Trophoblast cell (in vitro differentiated cells and primary cell): Measurements from ENCODE around the gene VSTM2B.
"Not testable (repeated sequence)": the region's sequence is repeated elsewhere in the genome, so short reads cannot be mapped to it uniquely, and the experiment has no call there.

ENCODE experiments used
- DNase-seq, 2 donors: peaks; one replicate each; pipeline ENCODE4 v3.0.0-alpha.2; 2016
- H2AFZ ChIP-seq: 2 replicates; pipeline ENCODE4 v1.6.1; 2013; ENCODE audit warnings: low read length, moderate library complexity, mild to moderate bottlenecking; ENCODE audit not compliant: insufficient read depth, poor library complexity
- H2AK5ac ChIP-seq: 2 replicates; pipeline ENCODE4 v1.6.1; 2013; ENCODE audit warnings: mild to moderate bottlenecking, low read length
- H2BK120ac ChIP-seq: 2 replicates; pipeline ENCODE4 v1.6.1; 2013; ENCODE audit warnings: low read length, mild to moderate bottlenecking, moderate library complexity; ENCODE audit not compliant: insufficient read depth, poor library complexity
- H2BK12ac ChIP-seq: 2 replicates; pipeline ENCODE4 v1.6.1; 2013; ENCODE audit warnings: mild to moderate bottlenecking, low read length, moderate library complexity
- H2BK5ac ChIP-seq: 2 replicates; pipeline ENCODE4 v1.6.1; 2013; ENCODE audit warnings: low read length, low read depth, moderate library complexity, mild to moderate bottlenecking; ENCODE audit not compliant: poor library complexity
- H3K14ac ChIP-seq: 2 replicates; pipeline ENCODE4 v1.6.1; 2013; ENCODE audit warnings: mild to moderate bottlenecking, low read length
- H3K18ac ChIP-seq: 2 replicates; pipeline ENCODE4 v1.6.1; 2013; ENCODE audit warnings: mild to moderate bottlenecking, low read length
- H3K23ac ChIP-seq: 2 replicates; pipeline ENCODE4 v1.6.1; 2013; ENCODE audit warnings: low read length
- H3K27ac ChIP-seq: 2 replicates; pipeline ENCODE4 v1.5.1; 2013; ENCODE audit warnings: low read depth, mild to moderate bottlenecking, inconsistent platforms, low read length, moderate library complexity
- H3K27me3 ChIP-seq: 2 replicates; pipeline ENCODE4 v1.6.1; 2013; ENCODE audit warnings: inconsistent platforms, mild to moderate bottlenecking, low read length, moderate library complexity; ENCODE audit not compliant: insufficient read depth
- H3K36me3 ChIP-seq, 2 experiments: 1 replicate in 1 of 2; 2 replicates in 1 of 2; pipeline ENCODE4 v1.6.1; 2013; ENCODE audit warnings: low read length in 2 of 2, mild to moderate bottlenecking in 2 of 2, moderate library complexity in 1 of 2; ENCODE audit not compliant: insufficient read depth in 2 of 2, control insufficient read depth in 1 of 2
- H3K4ac ChIP-seq: 2 replicates; pipeline ENCODE4 v1.6.1; 2013; ENCODE audit warnings: low read depth, mild to moderate bottlenecking, low read length, moderate library complexity
- H3K4me1 ChIP-seq, 2 experiments: 1 replicate in 1 of 2; 2 replicates in 1 of 2; pipeline ENCODE4 v1.6.1; 2013; ENCODE audit warnings: low read length in 2 of 2, mild to moderate bottlenecking in 2 of 2, moderate library complexity in 1 of 2; ENCODE audit not compliant: insufficient read depth in 2 of 2, control insufficient read depth in 1 of 2
- H3K4me2 ChIP-seq: 2 replicates; pipeline ENCODE4 v1.6.1; 2013; ENCODE audit warnings: inconsistent platforms, mild to moderate bottlenecking, low read length, moderate library complexity
- H3K4me3 ChIP-seq: 2 replicates; pipeline ENCODE4 v1.5.1; 2013; ENCODE audit warnings: mild to moderate bottlenecking, low read depth, low read length, inconsistent platforms
- H3K79me1 ChIP-seq: one replicate; pipeline ENCODE4 v1.6.1; 2013; ENCODE audit warnings: low read length
- H3K79me2 ChIP-seq: 2 replicates; pipeline ENCODE4 v1.6.1; 2013; ENCODE audit warnings: low read length, mild to moderate bottlenecking; ENCODE audit not compliant: control insufficient read depth, insufficient read depth, poor library complexity
- H3K9ac ChIP-seq: 2 replicates; pipeline ENCODE4 v1.6.1; 2013; ENCODE audit warnings: mild to moderate bottlenecking, low read length
- H3K9me3 ChIP-seq: 2 replicates; pipeline ENCODE4 v1.6.1; 2013; ENCODE audit warnings: low read depth, mild to moderate bottlenecking, control low read depth, inconsistent platforms, low read length; ENCODE audit not compliant: insufficient read depth
- H4K12ac ChIP-seq: 2 replicates; pipeline ENCODE4 v1.6.1; 2013; ENCODE audit warnings: low read depth, mild to moderate bottlenecking, low read length, moderate library complexity
- H4K8ac ChIP-seq: 2 replicates; pipeline ENCODE4 v1.6.1; 2013; ENCODE audit warnings: low read depth, mild to moderate bottlenecking, low read length, moderate library complexity
- H4K91ac ChIP-seq: one replicate; pipeline ENCODE4 v1.6.1; 2013; ENCODE audit warnings: low read depth, mild to moderate bottlenecking, low read length, moderate library complexity
- WGBS: extraction: QIAGEN DNeasy Blood & Tissue Kit; methylation state at CpG from one replicate; pipeline ENCODE4 v1.1.7; 2013; ENCODE audit warnings: missing lambda C conversion rate; ENCODE audit not compliant: insufficient read length, insufficient coverage; ENCODE audit errors: extremely low coverage; 5-methylcytosine and 5-hydroxymethylcytosine counted together

VSTM2B gene

GRCh38 chr19:29483944-29484581 lies 41.7 kb upstream of the VSTM2B start:
- Histone ChIP-seq H3K4me1 (no peaks in the 10 kb centered on the region), H2BK12ac (no peak overlapping the region), H2BK5ac (no peak overlapping the region), H3K4me2 (no peak overlapping the region), H3K27ac (no peak overlapping the region), H3K9me3 (peaks cover 12% of the 10 kb centered on the region), H3K4me3 (no peak overlapping the region), H3K27me3 (no peaks in the 10 kb centered on the region), H3K23ac (no peak overlapping the region), H3K18ac (no peak overlapping the region), H3K36me3 (no peaks in the 10 kb centered on the region), H3K79me2 (no peaks in the 10 kb centered on the region), H2AK5ac (no peak overlapping the region), H4K12ac (no peak overlapping the region), H3K4ac (no peak overlapping the region), H2BK120ac (no peak overlapping the region), H3K9ac (no peak overlapping the region), H3K79me1 (no peaks in the 10 kb centered on the region), H3K14ac (no peak overlapping the region), H4K91ac (no peak overlapping the region), H4K8ac (no peak overlapping the region), H2AFZ (no peak overlapping the region)
- DNase-seq = no peak
- no CpG with 5 or more reads among the region's 6 CpGs for WGBS

GRCh38 chr19:29484876-29485275 lies 40.9 kb upstream of the VSTM2B start:
- Histone ChIP-seq H3K4me2 (no peak overlapping the region), H3K79me2 (no peaks in the 10 kb centered on the region), H2BK5ac (no peak overlapping the region), H2BK12ac (no peak overlapping the region), H3K14ac (no peak overlapping the region), H3K9me3 (peaks cover 10% of the 10 kb centered on the region), H3K27ac (no peak overlapping the region), H2AK5ac (no peak overlapping the region), H2BK120ac (no peak overlapping the region), H3K4me1 (no peaks in the 10 kb centered on the region), H3K27me3 (no peaks in the 10 kb centered on the region), H3K9ac (no peak overlapping the region), H4K12ac (no peak overlapping the region), H4K8ac (no peak overlapping the region), H4K91ac (no peak overlapping the region), H3K4ac (no peak overlapping the region), H3K23ac (no peak overlapping the region), H3K79me1 (no peaks in the 10 kb centered on the region), H3K4me3 (no peak overlapping the region), H3K18ac (no peak overlapping the region), H2AFZ (no peak overlapping the region), H3K36me3 (no peaks in the 10 kb centered on the region)
- no CpG with 5 or more reads among the region's 6 CpGs for WGBS
- DNase-seq = no peak

GRCh38 chr19:29485293-29485692 lies 40.5 kb upstream of the VSTM2B start:
- no peak for DNase-seq
- Histone ChIP-seq H3K79me1 (no peaks in the 10 kb centered on the region), H3K27me3 (no peaks in the 10 kb centered on the region), H3K9me3 (peaks cover 6% of the 10 kb centered on the region), H3K4me3 (no peak overlapping the region), H3K4ac (no peak overlapping the region), H3K14ac (no peak overlapping the region), H3K27ac (no peak overlapping the region), H3K79me2 (no peaks in the 10 kb centered on the region), H3K23ac (no peak overlapping the region), H4K8ac (no peak overlapping the region), H2AK5ac (no peak overlapping the region), H3K4me2 (no peak overlapping the region), H3K18ac (no peak overlapping the region), H2BK12ac (no peak overlapping the region), H3K9ac (no peak overlapping the region), H2AFZ (no peak overlapping the region), H4K91ac (no peak overlapping the region), H2BK120ac (no peak overlapping the region), H2BK5ac (no peak overlapping the region), H4K12ac (no peak overlapping the region), H3K4me1 (no peaks in the 10 kb centered on the region), H3K36me3 (no peaks in the 10 kb centered on the region)
- WGBS = no CpG with 5 or more reads among the region's 7 CpGs

- not testable (repeated sequence) for H3K9ac ChIP-seq, H3K4ac ChIP-seq, H2BK12ac ChIP-seq, H2AK5ac ChIP-seq, H3K14ac ChIP-seq, H2AFZ ChIP-seq, H3K9me3 ChIP-seq, H3K79me2 ChIP-seq, H4K91ac ChIP-seq, H2BK5ac ChIP-seq, H3K23ac ChIP-seq, H3K27me3 ChIP-seq, H3K27ac ChIP-seq, H3K36me3 ChIP-seq, H3K4me3 ChIP-seq, H3K4me2 ChIP-seq, H4K8ac ChIP-seq, H4K12ac ChIP-seq, H3K79me1 ChIP-seq, H3K4me1 ChIP-seq, DNase-seq, H2BK120ac ChIP-seq, H3K18ac ChIP-seq
- no CpG with 5 or more reads among the region's 9 CpGs for WGBS
Measured at GRCh38 chr19:29486961-29487360, 38.8 kb upstream of the VSTM2B start.
